ENCODE data around the gene C1GALT1. TPM values are rescaled to one million over a fixed set of nuclear protein-coding genes. Genes with fewer than 3 reads are reported as not detected.
"Not testable (repeated sequence)": the region's sequence is repeated elsewhere in the genome, so short reads cannot be mapped to it uniquely, and the experiment has no call there.

Gene C1GALT1
- 58.3 TPM for total RNA-seq

GRCh38 chr7:7182156-7183060 lies at the start of gene C1GALT1:
TSS of gene C1GALT1 (plus strand) at chr7:7182544. CDS start at chr7:7234320, 51,776 bp downstream.
- peak; percentile 97 for DNase-seq (ENCODE audit: low spot score)

GRCh38 chr7:7134046-7134445 lies 48.3 kb upstream of the C1GALT1 start:
- DNase-seq (ENCODE audit: low spot score), result no peak

DNA sequence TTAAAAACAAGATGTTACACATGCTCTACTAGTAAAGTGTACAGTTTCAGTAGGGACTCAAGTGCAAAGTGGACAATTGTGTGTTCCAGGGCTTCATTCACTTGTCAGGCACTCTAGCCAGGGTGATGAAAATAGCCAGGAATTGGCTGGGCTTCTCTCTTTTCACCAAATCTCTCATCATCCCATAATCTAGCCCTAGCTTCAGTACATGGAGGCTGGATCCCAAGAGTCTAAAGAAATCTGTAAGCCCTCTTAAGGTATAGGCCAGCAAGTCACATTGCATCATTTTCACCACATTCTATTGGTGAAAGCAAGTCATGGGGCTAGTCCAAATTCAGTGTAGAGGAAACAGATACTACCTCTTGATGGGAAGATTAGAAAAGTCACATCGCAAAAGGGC lies 47.3 kb upstream of the C1GALT1 start:
- DNase-seq (ENCODE audit: low spot score), result no peak

DNA sequence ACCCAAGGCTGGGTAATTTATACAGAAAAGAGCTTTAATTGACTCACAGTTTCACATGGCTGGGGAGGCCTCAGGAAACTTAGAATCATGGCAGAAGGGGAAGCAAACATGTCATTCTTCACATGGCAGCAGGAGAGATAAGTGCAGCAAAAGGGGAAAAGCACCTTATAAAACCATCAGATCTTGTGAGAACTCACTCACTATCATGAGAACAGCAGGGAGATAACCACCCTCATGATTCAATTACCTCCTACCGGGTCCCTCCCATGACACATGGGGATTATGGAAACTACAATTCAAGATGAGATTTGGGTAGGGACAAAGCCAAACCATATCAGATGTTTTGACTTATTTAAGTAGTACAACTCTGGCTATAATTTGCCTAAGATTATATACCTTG lies 46.4 kb upstream of the C1GALT1 start:
- not testable (repeated sequence) for DNase-seq (ENCODE audit: low spot score)

DNA sequence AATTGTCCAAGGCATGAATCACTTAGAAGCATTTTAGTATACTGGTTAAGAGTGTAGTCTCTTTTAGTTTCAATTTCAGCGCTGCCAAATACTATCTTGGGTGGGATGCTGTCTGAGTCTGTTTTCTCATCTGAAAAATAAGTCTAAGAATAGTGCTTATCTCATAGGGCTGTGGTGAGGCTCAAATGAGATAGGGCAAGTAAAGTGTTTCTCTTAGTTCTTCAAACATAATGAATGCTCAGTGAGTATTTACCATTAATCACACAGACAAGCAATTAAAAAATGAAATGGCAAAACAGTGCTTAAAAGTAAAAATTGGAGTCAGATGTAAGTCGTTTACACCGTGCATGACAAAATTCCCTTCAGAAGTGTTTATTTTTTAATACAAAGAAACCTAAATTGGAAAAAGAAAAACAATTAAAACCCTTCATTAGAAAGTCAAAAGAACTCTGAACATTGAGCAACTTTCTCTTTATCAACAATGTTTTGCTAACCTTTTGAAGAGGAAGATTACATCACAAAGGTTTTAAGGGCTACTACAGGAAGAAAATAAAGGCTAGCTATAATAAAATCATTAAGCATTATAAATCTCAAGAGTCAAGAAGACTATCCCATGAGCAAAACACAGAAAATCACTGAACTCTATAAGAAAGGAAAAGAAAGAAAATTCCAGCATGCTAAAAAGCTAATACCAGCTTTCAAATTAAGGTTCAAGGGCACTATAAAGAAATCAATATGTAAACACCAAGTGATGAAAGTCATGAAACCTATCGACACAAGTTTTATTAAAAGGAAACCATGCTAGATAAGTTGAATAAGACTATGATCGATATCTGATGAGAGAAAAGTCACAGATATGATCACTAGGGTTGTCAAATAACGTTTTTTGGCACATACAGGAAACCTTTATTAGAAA lies 45.6 kb upstream of the C1GALT1 start:
- DNase-seq (ENCODE audit: low spot score), result no peak

DNA sequence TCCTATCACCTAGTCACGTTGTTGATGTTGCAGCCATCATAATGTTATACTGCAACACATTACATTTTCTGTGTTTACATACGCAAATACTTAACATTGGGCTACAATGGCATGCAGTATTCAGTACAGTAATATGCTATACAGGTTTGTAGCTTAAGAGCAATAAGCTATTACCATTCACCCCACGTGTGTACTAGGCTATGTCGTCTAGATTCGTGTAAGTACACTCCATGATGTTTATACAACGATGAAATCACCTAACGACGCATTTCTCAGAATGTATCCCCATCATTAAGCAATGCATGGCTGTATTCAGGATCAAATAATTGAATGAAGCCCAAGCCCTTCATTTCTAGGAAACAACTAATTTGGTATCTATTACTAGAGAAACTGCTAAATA lies 43.4 kb upstream of the C1GALT1 start:
- DNase-seq (ENCODE audit: low spot score), result no peak

GRCh38 chr7:7143404-7143803 lies 38.9 kb upstream of the C1GALT1 start:
- not testable (repeated sequence) for DNase-seq (ENCODE audit: low spot score)

GRCh38 chr7:7145151-7145550 lies 37.2 kb upstream of the C1GALT1 start:
- DNase-seq (ENCODE audit: low spot score), result not testable (repeated sequence)

DNA sequence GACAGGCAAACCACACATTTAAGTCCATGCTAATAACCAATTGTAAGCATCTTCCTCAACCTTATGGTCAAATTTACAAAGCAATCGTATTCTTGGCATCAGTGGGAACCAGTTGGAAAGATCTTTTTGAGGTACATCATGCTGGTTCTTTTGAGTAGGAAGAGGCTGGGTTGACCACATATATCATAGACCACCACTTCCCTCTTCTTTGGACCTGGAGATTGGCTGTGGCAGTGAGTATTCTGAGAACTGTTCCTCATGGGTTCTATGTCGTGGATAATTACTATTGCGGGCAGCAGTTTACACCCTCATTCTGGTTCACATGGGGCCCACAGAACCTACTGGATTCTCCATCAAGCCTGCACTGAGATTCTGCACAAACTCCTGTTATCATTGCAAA lies 35.5 kb upstream of the C1GALT1 start:
- no peak for DNase-seq (ENCODE audit: low spot score)

DNA sequence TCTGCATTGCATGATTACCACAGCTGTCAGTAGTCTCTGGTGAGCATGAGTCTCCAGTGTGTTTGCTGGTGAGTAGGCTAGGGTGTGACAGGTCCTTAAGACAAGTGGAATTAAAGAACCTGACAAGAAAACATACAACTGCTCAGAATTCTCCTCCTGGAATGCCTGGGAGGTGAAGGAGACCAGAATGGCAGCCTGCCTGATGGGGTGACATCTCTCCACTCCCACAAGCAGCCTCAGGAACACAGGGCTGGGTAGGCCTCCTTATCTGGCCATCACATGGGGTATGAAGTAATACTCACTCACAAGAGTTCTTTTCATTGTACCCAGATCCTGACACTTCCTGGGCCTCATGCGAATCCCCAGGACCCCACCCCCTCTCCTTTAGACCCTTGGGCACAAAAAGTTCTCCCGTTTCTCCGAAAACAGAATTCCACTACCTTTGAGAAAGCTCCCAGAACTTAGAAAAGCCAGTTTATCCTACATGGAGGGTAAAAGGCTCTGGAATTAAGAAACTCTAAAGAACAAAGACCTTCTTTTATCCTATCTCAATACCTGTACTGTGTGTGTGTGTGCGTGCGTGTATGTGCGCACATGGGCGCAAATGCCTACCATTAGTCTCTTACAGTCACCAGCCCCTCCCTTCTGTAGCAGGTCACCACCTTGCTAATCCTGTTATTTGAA lies 33.4 kb upstream of the C1GALT1 start:
- DNase-seq (ENCODE audit: low spot score), result peak; percentile 15

GRCh38 chr7:7151285-7151684 lies 31.1 kb upstream of the C1GALT1 start:
- DNase-seq (ENCODE audit: low spot score), result no peak

DNA sequence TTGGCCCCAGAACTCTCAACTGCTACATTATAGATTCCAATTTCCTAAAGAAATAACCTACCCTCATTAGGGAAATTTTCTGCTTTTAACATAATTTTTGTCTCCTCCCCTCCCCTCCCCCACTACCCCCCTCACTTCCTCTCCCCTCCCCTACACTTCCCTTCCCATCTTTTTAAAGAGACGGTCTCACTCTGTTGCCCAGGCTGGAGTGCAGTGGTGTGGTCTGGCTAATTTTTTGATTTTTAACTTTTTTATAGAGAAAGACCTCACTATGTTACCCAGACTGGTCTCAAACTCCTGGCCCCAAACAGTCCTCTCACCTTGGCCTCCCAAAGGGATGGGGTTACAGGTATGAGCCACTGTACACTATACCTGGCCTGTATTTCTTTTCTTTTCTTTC lies 30.5 kb upstream of the C1GALT1 start:
- DNase-seq (ENCODE audit: low spot score), result no peak

GRCh38 chr7:7152315-7152714 lies 30.0 kb upstream of the C1GALT1 start:
- DNase-seq (ENCODE audit: low spot score), result no peak

DNA sequence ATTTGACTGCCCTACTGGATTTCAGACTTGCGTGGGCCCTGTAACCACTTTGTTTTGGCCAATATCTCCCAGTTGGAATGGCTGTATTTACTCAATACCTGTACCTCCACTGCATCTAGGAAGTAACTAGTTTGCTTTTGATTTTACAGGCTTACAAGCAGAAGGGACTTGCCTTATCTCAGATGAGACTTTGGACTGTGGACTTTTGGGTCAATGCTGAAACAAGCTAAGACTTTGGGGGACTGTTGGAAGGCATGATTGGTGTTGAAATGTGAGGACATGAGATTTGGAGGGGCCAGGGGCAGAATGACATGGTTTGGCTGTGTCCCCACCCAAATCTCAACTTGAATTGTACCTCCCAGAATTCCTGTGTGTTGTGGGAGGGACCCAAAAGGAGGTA lies 28.0 kb upstream of the C1GALT1 start:
- not testable (repeated sequence) for DNase-seq (ENCODE audit: low spot score)

GRCh38 chr7:7156663-7157062 lies 25.7 kb upstream of the C1GALT1 start:
- no peak for DNase-seq (ENCODE audit: low spot score)

- no peak for DNase-seq (ENCODE audit: low spot score)
These were observed 25.0 kb upstream of the C1GALT1 start for GRCh38 chr7:7157177-7157886.

- no peak for DNase-seq (ENCODE audit: low spot score)
These were observed 24.5 kb upstream of the C1GALT1 start for GRCh38 chr7:7157887-7158271.

DNA sequence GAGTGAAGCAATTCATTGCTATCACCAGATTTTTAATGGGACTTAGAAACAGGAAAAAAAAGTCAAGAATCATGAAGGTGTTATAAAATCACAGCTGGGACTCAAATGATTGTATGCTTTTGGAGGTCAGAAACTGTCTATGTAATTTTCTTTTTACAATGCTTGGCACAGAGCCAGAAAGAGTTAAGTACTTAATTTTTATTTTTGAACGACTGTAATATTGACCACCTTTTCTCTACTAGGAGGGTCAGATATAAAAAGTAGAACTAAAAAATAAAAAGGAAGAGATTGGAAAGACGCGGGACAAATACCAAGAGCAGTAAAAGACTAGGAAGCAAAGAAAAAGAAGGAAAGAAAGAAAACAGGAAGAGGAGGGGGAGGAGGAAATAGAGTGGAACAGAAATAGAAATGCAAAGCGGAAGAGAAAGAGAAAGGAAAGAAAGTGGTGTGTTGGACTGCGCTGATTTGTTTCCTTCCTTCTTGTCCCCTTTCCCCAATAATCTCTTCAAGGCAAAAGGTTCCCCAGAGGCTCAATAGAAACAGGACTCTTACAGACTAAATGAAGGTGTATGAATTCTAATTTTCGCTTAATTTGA lies 23.2 kb upstream of the C1GALT1 start:
- DNase-seq (ENCODE audit: low spot score), result no peak

GRCh38 chr7:7164591-7164990 lies 17.8 kb upstream of the C1GALT1 start:
- DNase-seq (ENCODE audit: low spot score), result no peak

DNA sequence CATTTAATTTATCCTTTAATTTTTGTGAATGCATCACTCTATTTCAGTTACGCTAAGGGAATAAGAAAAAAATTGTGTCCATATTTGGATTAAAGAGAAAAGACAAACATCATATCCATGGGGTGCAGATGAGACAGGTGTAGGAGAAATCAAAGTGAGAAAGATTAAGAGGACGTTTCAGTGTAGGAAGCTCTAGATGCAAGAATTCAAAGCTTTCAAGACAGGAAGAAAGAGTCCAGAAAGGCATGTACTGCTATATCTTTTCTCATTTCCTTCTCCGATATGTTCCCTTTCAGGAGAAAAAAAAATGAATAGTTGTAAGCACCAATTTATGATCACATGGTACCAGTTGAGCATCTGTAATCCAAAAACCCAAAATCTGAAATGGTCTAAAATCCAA lies 17.0 kb upstream of the C1GALT1 start:
- DNase-seq (ENCODE audit: low spot score), result no peak

GRCh38 chr7:7166318-7166717 lies 16.0 kb upstream of the C1GALT1 start:
- DNase-seq (ENCODE audit: low spot score), result no peak
